ENCODE results near the gene SALL1.

Gene SALL1

GRCh38 chr16:51156807-51157200, 5.7 kb upstream of the SALL1 start:
- no peak for DNase-seq (ENCODE audit: low read depth, low spot score)

- DNase-seq (ENCODE audit: low read depth, low spot score), result peak; percentile 60
Measured at GRCh38 chr16:51155820-51156806, 5.0 kb upstream of the SALL1 start.

- DNase-seq (ENCODE audit: low read depth, low spot score), result peak; percentile 76
Measured at GRCh38 chr16:51155199-51155607, 4.1 kb upstream of the SALL1 start.

- peak; percentile 60 for DNase-seq (ENCODE audit: low read depth, low spot score)
Measured at GRCh38 chr16:51154271-51155171, 3.5 kb upstream of the SALL1 start.

- DNase-seq (ENCODE audit: low read depth, low spot score), result peak; percentile 71
Measured at GRCh38 chr16:51153577-51154031, 2.5 kb upstream of the SALL1 start.

GRCh38 chr16:51152691-51153576, 1.9 kb upstream of the SALL1 start:
- peak; percentile 69 for DNase-seq (ENCODE audit: low read depth, low spot score)

- peak; percentile 95 for DNase-seq (ENCODE audit: low read depth, low spot score)
Measured at GRCh38 chr16:51151961-51152663, 1.0 kb upstream of the SALL1 start.

GRCh38 chr16:51151435-51151960, 428 bp upstream of the SALL1 start:
- DNase-seq (ENCODE audit: low read depth, low spot score), result peak; percentile 90

GRCh38 chr16:51150165-51150887, 744 bp downstream of the SALL1 start:
- DNase-seq (ENCODE audit: low read depth, low spot score), result peak; percentile 45

- peak; percentile 52 for DNase-seq (ENCODE audit: low read depth, low spot score)
Measured at GRCh38 chr16:51149721-51150164, 1.3 kb downstream of the SALL1 start.

- DNase-seq (ENCODE audit: low read depth, low spot score), result no peak
Measured at GRCh38 chr16:51149251-51149661, 1.8 kb downstream of the SALL1 start.

- DNase-seq (ENCODE audit: low read depth, low spot score), result no peak
Measured at GRCh38 chr16:51148678-51149228, 2.3 kb downstream of the SALL1 start.

- DNase-seq (ENCODE audit: low read depth, low spot score), result no peak
Measured at GRCh38 chr16:51147776-51148677, 3.0 kb downstream of the SALL1 start.

GRCh38 chr16:51146256-51146924, 4.7 kb downstream of the SALL1 start:
- DNase-seq (ENCODE audit: low read depth, low spot score), result no peak

GRCh38 chr16:51144203-51144602, 6.9 kb downstream of the SALL1 start:
- no peak for DNase-seq (ENCODE audit: low read depth, low spot score)

- DNase-seq (ENCODE audit: low read depth, low spot score), result no peak
Measured at GRCh38 chr16:51143196-51143977, 7.7 kb downstream of the SALL1 start.

GRCh38 chr16:51141541-51141940, 9.5 kb downstream of the SALL1 start:
- no peak for DNase-seq (ENCODE audit: low read depth, low spot score)
